DOHH2 (cell line): Measurements from ENCODE around the gene SLC9A5.

ENCODE experiments used
- H3F3A ChIP-seq: fragments of 200-600 bp; sonication (generic), shearing (Covaris generic); 2 replicates; pipeline ENCODE4 v1.6.0; 2016; ENCODE audit warnings: antibody characterized with exemption, mild to moderate bottlenecking; ENCODE audit not compliant: control insufficient read depth, insufficient read depth
- H3K27ac ChIP-seq: fragments of 200-600 bp; sonication (generic); 2 replicates; pipeline ENCODE4 v1.5.1; 2014; ENCODE audit warnings: low read depth, mild to moderate bottlenecking, low read length, moderate library complexity
- H3K27me3 ChIP-seq: fragments of 200-600 bp; sonication (generic); 2 replicates; pipeline ENCODE4 v1.6.1; 2014; ENCODE audit warnings: mild to moderate bottlenecking, low read length, mixed read lengths; ENCODE audit not compliant: control insufficient read depth
- H3K36me3 ChIP-seq: fragments of 200-600 bp; sonication (generic); 2 replicates; pipeline ENCODE4 v1.6.1; 2014; ENCODE audit warnings: mild to moderate bottlenecking, low read length, moderate library complexity, mixed read lengths; ENCODE audit not compliant: control insufficient read depth
- H3K4me1 ChIP-seq: fragments of 200-600 bp; sonication (generic); 2 replicates; pipeline ENCODE4 v1.6.1; 2014; ENCODE audit warnings: mild to moderate bottlenecking, low read length, mixed read lengths; ENCODE audit not compliant: control insufficient read depth
- H3K4me2 ChIP-seq: fragments of 200-600 bp; sonication (generic); 2 replicates; pipeline ENCODE4 v1.6.0; 2014; ENCODE audit warnings: mild to moderate bottlenecking, low read length, moderate library complexity
- H3K4me3 ChIP-seq: fragments of 200-600 bp; sonication (generic); 2 replicates; pipeline ENCODE4 v1.5.1; 2014; ENCODE audit warnings: mild to moderate bottlenecking, low read length, mixed read lengths
- H3K79me2 ChIP-seq: fragments of 200-600 bp; sonication (generic); 2 replicates; pipeline ENCODE4 v1.6.1; 2014; ENCODE audit warnings: mild to moderate bottlenecking, low read length, mixed read lengths; ENCODE audit not compliant: control insufficient read depth
- H3K9me2 ChIP-seq: fragments of 200-600 bp; sonication (generic); replicated peaks from 2 replicates; pipeline ENCODE4 v1.6.1; 2014; ENCODE audit warnings: mild to moderate bottlenecking, low read length, mixed read lengths; ENCODE audit not compliant: control insufficient read depth
- H3K9me3 ChIP-seq: fragments of 200-600 bp; sonication (generic); 2 replicates; pipeline ENCODE4 v1.6.1; 2014; ENCODE audit warnings: antibody characterized with exemption, low read length, mixed read lengths; ENCODE audit not compliant: control insufficient read depth, insufficient read depth
- H4K20me1 ChIP-seq: fragments of 200-600 bp; sonication (generic); 2 replicates; pipeline ENCODE4 v1.6.0; 2014; ENCODE audit warnings: low read depth, mild to moderate bottlenecking, antibody characterized with exemption, low read length, moderate library complexity; ENCODE audit not compliant: control insufficient read depth, insufficient read depth
- CTCF ChIP-seq: fragments of 200-600 bp; sonication (generic); IDR thresholded peaks from one replicate; pipeline ENCODE4 v1.5.1; 2014; ENCODE audit warnings: antibody characterized with exemption, mild to moderate bottlenecking, low read depth, low read length; ENCODE audit not compliant: poor library complexity, severe bottlenecking
- EZH2phosphoT487 ChIP-seq: fragments of 200-600 bp; sonication (generic); IDR thresholded peaks from 2 replicates; pipeline ENCODE4 v1.6.1; 2017; ENCODE audit warnings: borderline replicate concordance, mild to moderate bottlenecking, antibody characterized with exemption, low read length, moderate library complexity, mixed read lengths

The SLC9A5 gene

GRCh38 chr16:67291461-67291860 lies 42.7 kb downstream of the SLC9A5 start:
- H3K4me2 ChIP-seq: no peak overlapping the region
- no peak overlapping the region for H3K27ac ChIP-seq
- TF ChIP-seq CTCF (no peak), EZH2phosphoT487 (no peak)
- H3K9me3 ChIP-seq: no peaks in the 10 kb centered on the region
- no peaks in the 10 kb centered on the region for H3F3A ChIP-seq
- no peaks in the 10 kb centered on the region for H4K20me1 ChIP-seq
- no peaks in the 10 kb centered on the region for H3K4me1 ChIP-seq
- no peaks in the 10 kb centered on the region for H3K36me3 ChIP-seq
- H3K27me3 ChIP-seq: peaks cover 11% of the 10 kb centered on the region; the same call in 1 of the 2 replicates
- H3K9me2 ChIP-seq: no peaks in the 10 kb centered on the region
- no peak overlapping the region for H3K4me3 ChIP-seq
- H3K79me2 ChIP-seq: no peaks in the 10 kb centered on the region

- peaks cover 19% of the 10 kb centered on the region; the same call in 1 of the 2 replicates for H3K27me3 ChIP-seq
- H3K79me2 ChIP-seq: no peaks in the 10 kb centered on the region
- H3K27ac ChIP-seq: no peak overlapping the region
- H3K4me3 ChIP-seq: no peak overlapping the region
- no peaks in the 10 kb centered on the region for H3F3A ChIP-seq
- TF ChIP-seq EZH2phosphoT487: no peak
- no peak overlapping the region for H3K4me2 ChIP-seq
- no peaks in the 10 kb centered on the region for H3K9me3 ChIP-seq
- no peaks in the 10 kb centered on the region for H4K20me1 ChIP-seq
- H3K9me2 ChIP-seq: no peaks in the 10 kb centered on the region
- H3K36me3 ChIP-seq: no peaks in the 10 kb centered on the region
- no peaks in the 10 kb centered on the region for H3K4me1 ChIP-seq
These were observed 45.5 kb downstream of the SLC9A5 start for GRCh38 chr16:67294171-67294757.

GRCh38 chr16:67294938-67295361 lies 46.2 kb downstream of the SLC9A5 start:
- Histone ChIP-seq H3K4me1 (no peaks in the 10 kb centered on the region), H3K79me2 (no peaks in the 10 kb centered on the region), H3K4me2 (no peak overlapping the region), H3K9me2 (no peaks in the 10 kb centered on the region), H3K4me3 (no peak overlapping the region), H3K9me3 (no peaks in the 10 kb centered on the region), H3K36me3 (no peaks in the 10 kb centered on the region), H3K27ac (no peak overlapping the region), H3K27me3 (peaks cover 22% of the 10 kb centered on the region; the same call in 1 of the 2 replicates), H3F3A (no peaks in the 10 kb centered on the region), H4K20me1 (no peaks in the 10 kb centered on the region)
- TF ChIP-seq CTCF (no peak), EZH2phosphoT487 (no peak)

- Histone ChIP-seq H3K9me2 (no peaks in the 10 kb centered on the region), H3K27me3 (peaks cover 25% of the 10 kb centered on the region; the same call in 1 of the 2 replicates), H3K4me2 (no peak overlapping the region), H3K79me2 (no peaks in the 10 kb centered on the region), H3K27ac (no peak overlapping the region), H4K20me1 (no peaks in the 10 kb centered on the region), H3K9me3 (no peaks in the 10 kb centered on the region), H3K4me3 (no peak overlapping the region), H3K36me3 (no peaks in the 10 kb centered on the region), H3K4me1 (no peaks in the 10 kb centered on the region), H3F3A (no peaks in the 10 kb centered on the region)
- TF ChIP-seq CTCF: no peak
- no peak for TF ChIP-seq EZH2phosphoT487
These were observed 47.6 kb downstream of the SLC9A5 start for GRCh38 chr16:67296420-67296819.
